K562 (cell line): ENCODE results near the gene SLC1A7. TPM values are rescaled to one million over a fixed set of nuclear protein-coding genes. Genes with fewer than 3 reads are reported as not detected.

Experiments used
- ATAC-seq: fragments of 200-7000 bp; cut with Tn5 transposase; 3 replicates; pipeline ENCODE4 v1.9.1; 2020; ENCODE audit warnings: moderate library complexity
- BruUV-seq: library from RNA; stranded (reverse); fragments of 400-500 nt; replicated peaks from 2 replicates; lab custom pipeline; 2021; lab: Mats Ljungman, UMichigan
- CTCF ChIA-PET: fragments of 300-600 bp; formaldehyde crosslinking; extraction: SDS; loops from one replicate; lab custom pipeline; 2021; ENCODE audit warnings: low intra/inter-chr PET ratio; lab: Yijun Ruan, JAX
- POLR2A ChIA-PET: fragments of 300-600, 350-650 bp; sonication (Branson Sonifier 250); formaldehyde crosslinking; extraction: SDS; loops from one replicate; lab custom pipeline; 2021; ENCODE audit warnings: antibody characterized with exemption, inconsistent platforms; lab: Yijun Ruan, JAX
- DNase-seq, 4 experiments: peaks; one replicate each; pipeline versions ENCODE4 v3.0.0 to v3.0.0-alpha.2; 2011 to 2018; ENCODE audit warnings: low spot score in 3 of 4, mixed read lengths in 3 of 4; ENCODE audit errors: extremely low read depth in 1 of 4
- FAIRE-seq: peaks from 2 replicates; lab custom pipeline; 2011; peaks lifted over from hg19 to GRCh38; lab: Jason Lieb, UNC
- H2AFZ ChIP-seq: 2 replicates; pipeline ENCODE4 v1.6.0; 2011; ENCODE audit warnings: low read depth, low read length, control low read depth, inconsistent platforms
- H3K27ac ChIP-seq: fragments of 200-600 bp; 3 replicates; pipeline ENCODE4 v1.8.0; 2011; ENCODE audit warnings: low read depth, mild to moderate bottlenecking, control low read depth, inconsistent platforms, low read length, moderate library complexity, mixed read lengths; ENCODE audit errors: extremely low read depth
- H3K27me3 ChIP-seq, 2 experiments: fragments of 300-600 bp in 1 of 2; 2 replicates in 1 of 2; 3 replicates in 1 of 2; pipeline versions ENCODE4 v1.6.0 to v1.8.0; 2011; ENCODE audit warnings: inconsistent platforms in 2 of 2, low read length in 2 of 2, mild to moderate bottlenecking in 1 of 2, mixed read lengths in 1 of 2, moderate library complexity in 1 of 2; ENCODE audit not compliant: control insufficient read depth in 2 of 2, insufficient read depth in 2 of 2
- H3K36me3 ChIP-seq: fragments of 300-600 bp; 3 replicates; pipeline ENCODE4 v1.8.0; 2011; ENCODE audit warnings: mild to moderate bottlenecking, low read length, inconsistent platforms; ENCODE audit not compliant: control insufficient read depth, insufficient read depth
- H3K4me1 ChIP-seq, 2 experiments: fragments of 200-600 bp in 1 of 2; replicated peaks in 1 of 2; 2 replicates in 1 of 2; 3 replicates in 1 of 2; pipeline versions ENCODE4 v1.5.1 to v1.8.0; 2011; ENCODE audit warnings: inconsistent platforms in 2 of 2, low read length in 2 of 2, mild to moderate bottlenecking in 1 of 2, mixed read lengths in 1 of 2, moderate library complexity in 1 of 2; ENCODE audit not compliant: control insufficient read depth in 2 of 2, insufficient read depth in 2 of 2
- H3K4me2 ChIP-seq: 2 replicates; pipeline ENCODE4 v1.6.1; 2011; ENCODE audit warnings: low read length, control low read depth, inconsistent platforms, mixed read lengths; ENCODE audit not compliant: insufficient read depth
- H3K4me3 ChIP-seq: fragments of 200-600 bp; sonication (generic), shearing (Covaris generic); 2 replicates; pipeline ENCODE4 v1.5.1; 2016; ENCODE audit warnings: control low read depth, inconsistent platforms
- H3K79me2 ChIP-seq: fragments of 200-600 bp; 3 replicates; pipeline ENCODE4 v1.8.0; 2011; ENCODE audit warnings: low read length, inconsistent platforms; ENCODE audit not compliant: control insufficient read depth, insufficient read depth
- H3K9ac ChIP-seq, 2 experiments: 2 replicates each; pipeline versions ENCODE4 v1.6.0 to v1.6.1; 2011; ENCODE audit warnings: low read depth in 2 of 2, low read length in 2 of 2, control low read depth in 1 of 2, inconsistent platforms in 1 of 2, mild to moderate bottlenecking in 1 of 2, mixed read lengths in 1 of 2; ENCODE audit not compliant: insufficient read depth in 1 of 2
- H3K9me1 ChIP-seq: one replicate; pipeline ENCODE4 v1.6.0; 2011; ENCODE audit warnings: inconsistent platforms, mild to moderate bottlenecking, low read length, moderate library complexity; ENCODE audit not compliant: control insufficient read depth, insufficient read depth
- H3K9me3 ChIP-seq: replicated peaks from 2 replicates; pipeline ENCODE4 v1.5.1; 2011; ENCODE audit warnings: low read depth, low read length, inconsistent platforms; ENCODE audit not compliant: control insufficient read depth, insufficient read depth
- H4K20me1 ChIP-seq: replicated peaks from 2 replicates; pipeline ENCODE4 v1.6.1; 2011; ENCODE audit warnings: low read length, inconsistent platforms, mixed read lengths; ENCODE audit not compliant: control insufficient read depth, insufficient read depth
- THRA ChIP-seq: fragments of 450-650 bp; IDR thresholded peaks from 2 replicates; pipeline ENCODE4 v1.6.1; 2017; ENCODE audit warnings: mild to moderate bottlenecking, moderate library complexity
- ZBTB33 ChIP-seq: sonication (generic); formaldehyde crosslinking; IDR thresholded peaks from 2 replicates; pipeline ENCODE4 v1.8.1; 2023; ENCODE audit warnings: mild to moderate bottlenecking, missing genetic modification reagents
- WGBS: fragments of 100-300 bp; shearing (Covaris generic); methylation state at CpG from one replicate; pipeline ENCODE4 v1.1.6; 2016; ENCODE audit warnings: low coverage, mixed read lengths; ENCODE audit not compliant: insufficient coverage; ENCODE audit errors: missing lambda C conversion rate; 5-methylcytosine and 5-hydroxymethylcytosine counted together
- in situ Hi-C: fragments of 300-500 bp; cut with MboI; formaldehyde crosslinking; loops from 4 replicates; pipeline ENCODE4 v1.15.0; 2018; ENCODE audit warnings: inconsistent platforms, mixed read lengths
- intact Hi-C: fragments of 100-400 bp; cut with micrococcal nuclease; formaldehyde crosslinking; loops from 2 replicates; pipeline ENCODE4 v1.14.2; 2022
- polyA plus RNA-seq, 8 experiments: library from polyadenylated mRNA; depleted of rRNA in 4 of 8; stranded (reverse) in 5 of 8; unstranded in 3 of 8; fragments of >200 nt; fragmentation: Nextera tagmentation in 2 of 8; fragmentation: Illumina TruSeq in 1 of 8; extraction: Ambion mirVana in 2 of 8; extraction: Trizol in 1 of 8; gene quantifications; 2 replicates each; pipeline versions ENCODE4 v1.2.1 to v1.2.3, GENCODE V29; 2011 to 2014; ENCODE audit warnings: inconsistent platforms in 1 of 8, missing spikeins in 1 of 8
- total RNA-seq, 7 experiments: library from RNA; depleted of rRNA in 6 of 7; stranded (reverse); fragments of >200 nt in 6 of 7; fragmentation: Illumina TruSeq in 2 of 7; extraction: Trizol in 2 of 7; gene quantifications; 2 replicates each; pipeline versions ENCODE4 v1.2.1 to v1.2.3, GENCODE V29; 2011 to 2021; ENCODE audit warnings: low replicate concordance in 1 of 7

SLC1A7 gene
- total and polyA plus RNA-seq, 9 of the 15 experiments (the other 6 are each of a cell fraction or from before 2014, with no cell fraction given): 0.07 TPM; not detected in 8

- ChIA-PET POLR2A (interaction anchor here (1.1 kb wide), 1 partner anchor 10 kb away, joined by 6 read pairs; no protein-coding TSS in a partner anchor), CTCF (no interaction called here)
- Histone ChIP-seq H3K4me3 (no peak overlapping the region), H3K9me1 (no peaks in the 10 kb centered on the region), H2AFZ (no peak overlapping the region), H3K4me1 (peaks cover 0 to 19% of the 10 kb centered on the region in 2 experiments; a peak in 2 of 5 replicates), H3K36me3 (no peaks in the 10 kb centered on the region), H3K9ac (no peak overlapping the region), H4K20me1 (no peaks in the 10 kb centered on the region), H3K79me2 (no peaks in the 10 kb centered on the region)
- FAIRE-seq: no peak
- intact Hi-C loops: loop anchor here (10.0 kb wide), 1 partner anchor 165 kb away; no protein-coding TSS in a partner anchor
- WGBS: 22% methylated on average over 30 of the region's 31 CpGs
- TF ChIP-seq ZBTB33 (0 out of 2 replicates have a peak, but pooled peaks have one; percentile 26), THRA (no peak)
- TF ChIP-seq, all 486 proteins: peak for 1
- DNase-seq (no peak), ATAC-seq (no peak)
- Histone ChIP-seq H3K27me3 (peaks cover 14 to 33% of the 10 kb centered on the region in 2 experiments; a peak in 4 of 5 replicates), H3K27ac (no peak overlapping the region), H3K4me2 (no peak overlapping the region), H3K9me3 (no peaks in the 10 kb centered on the region)
- in situ Hi-C loops: no loop called here
- BruUV-seq: no TSS peak
Measured at GRCh38 chr1:53069663-53070327, 72.6 kb downstream of the SLC1A7 start.
